Endometrium (tissue), 2 donors: ENCODE data around the gene PRSS33.

Source experiments
- FAIRE-seq: peaks from 2 replicates; lab custom pipeline; 2012; peaks lifted over from hg19 to GRCh38; lab: Jason Lieb, UNC
- donor health status: control.
- donor health status: control.

Gene PRSS33

GRCh38 chr16:2787406-2787805 lies at the start of gene PRSS33:
Gene PRSS33 (minus strand): TSS chr16:2787560. CDS start chr16:2786547, 1,013 bp downstream.
- FAIRE-seq: no peak

GRCh38 chr16:2836646-2837508 lies 49.5 kb upstream of the PRSS33 start:
- no peak for FAIRE-seq

- FAIRE-seq: no peak
Measured at GRCh38 chr16:2835638-2836493, 48.5 kb upstream of the PRSS33 start.

- no peak for FAIRE-seq
Measured at GRCh38 chr16:2834968-2835367, 47.6 kb upstream of the PRSS33 start.

GRCh38 chr16:2833776-2834175 lies 46.4 kb upstream of the PRSS33 start:
- no peak for FAIRE-seq

- FAIRE-seq: no peak
Measured at GRCh38 chr16:2831203-2831602, 43.8 kb upstream of the PRSS33 start.

- FAIRE-seq: no peak
Measured at GRCh38 chr16:2830355-2830695, 43.0 kb upstream of the PRSS33 start.

- no peak for FAIRE-seq
Measured at GRCh38 chr16:2829501-2830354, 42.4 kb upstream of the PRSS33 start, which contains the start of gene ZG16B. Gene ZG16B (plus strand): TSS chr16:2830303. CDS start chr16:2830442, 139 bp downstream.

GRCh38 chr16:2828876-2829430 lies 41.6 kb upstream of the PRSS33 start:
- FAIRE-seq: no peak

GRCh38 chr16:2828521-2828840 lies 41.1 kb upstream of the PRSS33 start:
- FAIRE-seq: no peak

- FAIRE-seq: no peak
Measured at GRCh38 chr16:2827831-2828520, 40.6 kb upstream of the PRSS33 start.

GRCh38 chr16:2827374-2827791 lies 40.0 kb upstream of the PRSS33 start:
- no peak for FAIRE-seq

GRCh38 chr16:2826591-2827373 lies 39.4 kb upstream of the PRSS33 start:
- FAIRE-seq: no peak

GRCh38 chr16:2825906-2826305 lies 38.5 kb upstream of the PRSS33 start:
- FAIRE-seq: no peak

- FAIRE-seq: no peak
Measured at GRCh38 chr16:2825049-2825742, 37.8 kb upstream of the PRSS33 start.

- no peak for FAIRE-seq
Measured at GRCh38 chr16:2824626-2825025, 37.3 kb upstream of the PRSS33 start.

GRCh38 chr16:2822496-2822895 lies 35.1 kb upstream of the PRSS33 start:
- no peak for FAIRE-seq

GRCh38 chr16:2822158-2822495 lies 34.8 kb upstream of the PRSS33 start:
- no peak for FAIRE-seq

GRCh38 chr16:2821487-2822157 lies 34.3 kb upstream of the PRSS33 start:
- FAIRE-seq: no peak
